ENCODE results near the gene SAG.

SAG gene

GRCh38 chr2:233307565-233307964, at the start of gene SAG:
Gene SAG, plus strand, starts transcription at chr2:233307816. Its CDS starts 1,374 bp downstream, at chr2:233309190.
- Histone ChIP-seq H3K27ac (ENCODE audit: low read depth, low read length) (no peak within 1 kb of the TSS), H3K9ac (ENCODE audit: low read length) (no peak within 1 kb of the TSS), H3K27me3 (ENCODE audit: control insufficient read depth, insufficient read depth, low read length) (no peaks in the 10 kb centered on the region), H3K4me3 (ENCODE audit: low read length) (no peak within 1 kb of the TSS), H3K4me1 (ENCODE audit: control insufficient read depth, insufficient read depth, low read length) (no peaks in the 10 kb centered on the region), H3K36me3 (ENCODE audit: control insufficient read depth, insufficient read depth, low read length) (no peaks in the 10 kb centered on the region)

- H3K27me3 ChIP-seq (ENCODE audit: control insufficient read depth, insufficient read depth, low read length), result no peaks in the 10 kb centered on the region
- peaks cover 2% of the 10 kb centered on the region for H3K4me1 ChIP-seq (ENCODE audit: control insufficient read depth, insufficient read depth, low read length)
- H3K36me3 ChIP-seq (ENCODE audit: control insufficient read depth, insufficient read depth, low read length), result peaks cover 22% of the 10 kb centered on the region
- H3K4me3 ChIP-seq (ENCODE audit: low read length), result no peak overlapping the region
- H3K27ac ChIP-seq (ENCODE audit: low read depth, low read length), result no peak overlapping the region
- H3K9ac ChIP-seq (ENCODE audit: low read length), result no peak overlapping the region
These were observed 49.4 kb upstream of the SAG start for GRCh38 chr2:233258211-233258610.

- Histone ChIP-seq H3K27me3 (ENCODE audit: control insufficient read depth, insufficient read depth, low read length) (no peaks in the 10 kb centered on the region), H3K27ac (ENCODE audit: low read depth, low read length) (no peak overlapping the region), H3K4me3 (ENCODE audit: low read length) (no peak overlapping the region), H3K36me3 (ENCODE audit: control insufficient read depth, insufficient read depth, low read length) (peaks cover 35% of the 10 kb centered on the region), H3K4me1 (ENCODE audit: control insufficient read depth, insufficient read depth, low read length) (no peaks in the 10 kb centered on the region), H3K9ac (ENCODE audit: low read length) (no peak overlapping the region)
These were observed 47.9 kb upstream of the SAG start for GRCh38 chr2:233259730-233260129.

- H3K36me3 ChIP-seq (ENCODE audit: control insufficient read depth, insufficient read depth, low read length), result peaks cover 40% of the 10 kb centered on the region
These were observed 47.0 kb upstream of the SAG start for GRCh38 chr2:233260661-233261060.

GRCh38 chr2:233261819-233262555, 45.6 kb upstream of the SAG start:
- H3K27ac ChIP-seq (ENCODE audit: low read depth, low read length), result no peak overlapping the region
- H3K4me3 ChIP-seq (ENCODE audit: low read length), result no peak overlapping the region
- H3K36me3 ChIP-seq (ENCODE audit: control insufficient read depth, insufficient read depth, low read length), result peaks cover 42% of the 10 kb centered on the region
- H3K4me1 ChIP-seq (ENCODE audit: control insufficient read depth, insufficient read depth, low read length), result no peaks in the 10 kb centered on the region
- no peaks in the 10 kb centered on the region for H3K27me3 ChIP-seq (ENCODE audit: control insufficient read depth, insufficient read depth, low read length)
- no peak overlapping the region for H3K9ac ChIP-seq (ENCODE audit: low read length)

More at GRCh38 chr2:233260661-233261060, 47.0 kb upstream of the SAG start:
- Histone ChIP-seq H3K27ac (ENCODE audit: low read depth, low read length) (no peak overlapping the region), H3K27me3 (ENCODE audit: control insufficient read depth, insufficient read depth, low read length) (no peaks in the 10 kb centered on the region), H3K4me3 (ENCODE audit: low read length) (no peak overlapping the region), H3K4me1 (ENCODE audit: control insufficient read depth, insufficient read depth, low read length) (no peaks in the 10 kb centered on the region), H3K9ac (ENCODE audit: low read length) (no peak overlapping the region)

- H3K36me3 ChIP-seq (ENCODE audit: control insufficient read depth, insufficient read depth, low read length), result peaks cover 43% of the 10 kb centered on the region
- H3K27ac ChIP-seq (ENCODE audit: low read depth, low read length), result no peak overlapping the region
- H3K4me1 ChIP-seq (ENCODE audit: control insufficient read depth, insufficient read depth, low read length), result no peaks in the 10 kb centered on the region
- H3K9ac ChIP-seq (ENCODE audit: low read length), result no peak overlapping the region
- no peak overlapping the region for H3K4me3 ChIP-seq (ENCODE audit: low read length)
- H3K27me3 ChIP-seq (ENCODE audit: control insufficient read depth, insufficient read depth, low read length), result no peaks in the 10 kb centered on the region
These were observed 45.1 kb upstream of the SAG start for GRCh38 chr2:233262562-233262961.

GRCh38 chr2:233263045-233263570, 44.5 kb upstream of the SAG start:
- Histone ChIP-seq H3K36me3 (ENCODE audit: control insufficient read depth, insufficient read depth, low read length) (peaks cover 45% of the 10 kb centered on the region), H3K9ac (ENCODE audit: low read length) (no peak overlapping the region), H3K27me3 (ENCODE audit: control insufficient read depth, insufficient read depth, low read length) (no peaks in the 10 kb centered on the region), H3K4me1 (ENCODE audit: control insufficient read depth, insufficient read depth, low read length) (no peaks in the 10 kb centered on the region), H3K27ac (ENCODE audit: low read depth, low read length) (no peak overlapping the region), H3K4me3 (ENCODE audit: low read length) (no peak overlapping the region)

- peaks cover 41% of the 10 kb centered on the region for H3K36me3 ChIP-seq (ENCODE audit: control insufficient read depth, insufficient read depth, low read length)
- no peaks in the 10 kb centered on the region for H3K4me1 ChIP-seq (ENCODE audit: control insufficient read depth, insufficient read depth, low read length)
- H3K27me3 ChIP-seq (ENCODE audit: control insufficient read depth, insufficient read depth, low read length), result no peaks in the 10 kb centered on the region
- no peak overlapping the region for H3K9ac ChIP-seq (ENCODE audit: low read length)
- no peak overlapping the region for H3K4me3 ChIP-seq (ENCODE audit: low read length)
- H3K27ac ChIP-seq (ENCODE audit: low read depth, low read length), result no peak overlapping the region
These were observed 42.9 kb upstream of the SAG start for GRCh38 chr2:233264667-233265066.

- Histone ChIP-seq H3K27me3 (ENCODE audit: control insufficient read depth, insufficient read depth, low read length) (no peaks in the 10 kb centered on the region), H3K27ac (ENCODE audit: low read depth, low read length) (no peak overlapping the region), H3K4me1 (ENCODE audit: control insufficient read depth, insufficient read depth, low read length) (no peaks in the 10 kb centered on the region), H3K9ac (ENCODE audit: low read length) (no peak overlapping the region), H3K4me3 (ENCODE audit: low read length) (no peak overlapping the region), H3K36me3 (ENCODE audit: control insufficient read depth, insufficient read depth, low read length) (peaks cover 44% of the 10 kb centered on the region)
These were observed 41.7 kb upstream of the SAG start for GRCh38 chr2:233265899-233266431.

- Histone ChIP-seq H3K4me3 (ENCODE audit: low read length) (no peak overlapping the region), H3K36me3 (ENCODE audit: control insufficient read depth, insufficient read depth, low read length) (peaks cover 44% of the 10 kb centered on the region), H3K4me1 (ENCODE audit: control insufficient read depth, insufficient read depth, low read length) (no peaks in the 10 kb centered on the region), H3K27me3 (ENCODE audit: control insufficient read depth, insufficient read depth, low read length) (no peaks in the 10 kb centered on the region), H3K27ac (ENCODE audit: low read depth, low read length) (no peak overlapping the region), H3K9ac (ENCODE audit: low read length) (no peak overlapping the region)
These were observed 41.1 kb upstream of the SAG start for GRCh38 chr2:233266481-233266880.

- Histone ChIP-seq H3K27ac (ENCODE audit: low read depth, low read length) (no peak overlapping the region), H3K36me3 (ENCODE audit: control insufficient read depth, insufficient read depth, low read length) (peaks cover 34% of the 10 kb centered on the region)
These were observed 39.9 kb upstream of the SAG start for GRCh38 chr2:233267516-233268245.

GRCh38 chr2:233270366-233270765, 37.2 kb upstream of the SAG start:
- Histone ChIP-seq H3K4me1 (ENCODE audit: control insufficient read depth, insufficient read depth, low read length) (no peaks in the 10 kb centered on the region), H3K27ac (ENCODE audit: low read depth, low read length) (no peak overlapping the region), H3K9ac (ENCODE audit: low read length) (no peak overlapping the region), H3K4me3 (ENCODE audit: low read length) (no peak overlapping the region), H3K36me3 (ENCODE audit: control insufficient read depth, insufficient read depth, low read length) (peaks cover 38% of the 10 kb centered on the region), H3K27me3 (ENCODE audit: control insufficient read depth, insufficient read depth, low read length) (no peaks in the 10 kb centered on the region)

More at GRCh38 chr2:233267516-233268245, 39.9 kb upstream of the SAG start:
- no peak overlapping the region for H3K4me3 ChIP-seq (ENCODE audit: low read length)
- H3K4me1 ChIP-seq (ENCODE audit: control insufficient read depth, insufficient read depth, low read length), result no peaks in the 10 kb centered on the region
- H3K9ac ChIP-seq (ENCODE audit: low read length), result no peak overlapping the region
- H3K27me3 ChIP-seq (ENCODE audit: control insufficient read depth, insufficient read depth, low read length), result no peaks in the 10 kb centered on the region

All from rectal smooth muscle tissue (tissue), 1 donor.